ENCODE measurements around the gene ZNF628.

ZNF628 gene

GRCh38 chr19:55462722-55463121 is 13.7 kb upstream of the ZNF628 start:
- Histone ChIP-seq H3K4me3 (IDR thresholded peaks at IDR 0.05; ENCODE audit: insufficient read depth, low read depth, low read length) (no peak overlapping the region), H2AFZ (ENCODE audit: low read depth) (no peak overlapping the region), H3K4me1 (ENCODE audit: low read depth, poor library complexity, severe bottlenecking) (peaks cover 10% of the 10 kb centered on the region), H3K36me3 (ENCODE audit: insufficient read depth) (no peaks in the 10 kb centered on the region), H3K4me2 (peak overlapping the region; percentile 86; the same call in 1 of the 2 replicates), H3K79me2 (ENCODE audit: insufficient read depth, low read depth) (peaks cover 11% of the 10 kb centered on the region; the same call in 1 of the 2 replicates), H3K27ac (no peak overlapping the region), H3K9ac (no peak overlapping the region), H3K27me3 (ENCODE audit: insufficient read depth, low read depth) (peaks cover 38% of the 10 kb centered on the region), H4K20me1 (ENCODE audit: insufficient read depth) (no peaks in the 10 kb centered on the region)
- TF ChIP-seq CTCF (conservative IDR thresholded peaks at IDR 0.05; ENCODE audit: low read depth, low read length) = no peak

- Histone ChIP-seq H3K4me3 (IDR thresholded peaks at IDR 0.05; ENCODE audit: insufficient read depth, low read depth, low read length) (no peak overlapping the region), H3K4me2 (no peak overlapping the region), H3K79me2 (ENCODE audit: insufficient read depth, low read depth) (peaks cover 11% of the 10 kb centered on the region; the same call in 1 of the 2 replicates), H3K27me3 (ENCODE audit: insufficient read depth, low read depth) (peaks cover 38% of the 10 kb centered on the region), H3K4me1 (ENCODE audit: low read depth, poor library complexity, severe bottlenecking) (peaks cover 10% of the 10 kb centered on the region), H3K9ac (no peak overlapping the region), H3K36me3 (ENCODE audit: insufficient read depth) (no peaks in the 10 kb centered on the region), H2AFZ (ENCODE audit: low read depth) (no peak overlapping the region), H3K27ac (no peak overlapping the region), H4K20me1 (ENCODE audit: insufficient read depth) (no peaks in the 10 kb centered on the region)
- no peak for TF ChIP-seq CTCF (conservative IDR thresholded peaks at IDR 0.05; ENCODE audit: low read depth, low read length)
Measured at GRCh38 chr19:55463583-55464031, 12.8 kb upstream of the ZNF628 start.

GRCh38 chr19:55464039-55464661 is 12.3 kb upstream of the ZNF628 start:
- H3K27me3 ChIP-seq (ENCODE audit: insufficient read depth, low read depth) = peaks cover 38% of the 10 kb centered on the region
- no peak overlapping the region for H2AFZ ChIP-seq (ENCODE audit: low read depth)
- H3K36me3 ChIP-seq (ENCODE audit: insufficient read depth) = no peaks in the 10 kb centered on the region
- H4K20me1 ChIP-seq (ENCODE audit: insufficient read depth) = no peaks in the 10 kb centered on the region
- H3K9ac ChIP-seq = no peak overlapping the region
- H3K27ac ChIP-seq = no peak overlapping the region
- no peak overlapping the region for H3K4me3 ChIP-seq (IDR thresholded peaks at IDR 0.05; ENCODE audit: insufficient read depth, low read depth, low read length)
- no peak for TF ChIP-seq CTCF (conservative IDR thresholded peaks at IDR 0.05; ENCODE audit: low read depth, low read length)
- H3K4me2 ChIP-seq = no peak overlapping the region
- H3K4me1 ChIP-seq (ENCODE audit: low read depth, poor library complexity, severe bottlenecking) = peaks cover 10% of the 10 kb centered on the region
- peaks cover 8% of the 10 kb centered on the region; the same call in 1 of the 2 replicates for H3K79me2 ChIP-seq (ENCODE audit: insufficient read depth, low read depth)

GRCh38 chr19:55464662-55465054 is 11.8 kb upstream of the ZNF628 start, which contains the start of gene C19orf85:
Gene C19orf85 (minus strand): TSS chr19:55464751. CDS start chr19:55464554, 197 bp downstream.
- H3K27ac ChIP-seq = no peak within 1 kb of the TSS
- no peak within 1 kb of the TSS for H3K4me3 ChIP-seq (IDR thresholded peaks at IDR 0.05; ENCODE audit: insufficient read depth, low read depth, low read length)
- no peaks in the 10 kb centered on the region for H3K36me3 ChIP-seq (ENCODE audit: insufficient read depth)
- peaks cover 6% of the 10 kb centered on the region; the same call in 1 of the 2 replicates for H3K79me2 ChIP-seq (ENCODE audit: insufficient read depth, low read depth)
- H3K9ac ChIP-seq = no peak within 1 kb of the TSS
- no peak for TF ChIP-seq CTCF (conservative IDR thresholded peaks at IDR 0.05; ENCODE audit: low read depth, low read length)
- H3K4me1 ChIP-seq (ENCODE audit: low read depth, poor library complexity, severe bottlenecking) = peaks cover 10% of the 10 kb centered on the region
- H2AFZ ChIP-seq (ENCODE audit: low read depth) = no peak within 1 kb of the TSS
- H4K20me1 ChIP-seq (ENCODE audit: insufficient read depth) = no peaks in the 10 kb centered on the region
- peaks cover 38% of the 10 kb centered on the region for H3K27me3 ChIP-seq (ENCODE audit: insufficient read depth, low read depth)
- no peak within 1 kb of the TSS for H3K4me2 ChIP-seq
